HG03159 (cell line): ENCODE data around the gene UBE4A.

Experiments used
- ATAC-seq: cut with Tn5 transposase; IDR thresholded peaks from one replicate; pipeline ENCODE4 v1.9.1; 2021; ENCODE audit warnings: mild to moderate bottlenecking, moderate library complexity; ENCODE audit not compliant: unreplicated experiment

Gene UBE4A

GRCh38 chr11:118341261-118341660 lies 18.1 kb upstream of the UBE4A start:
- ATAC-seq = no peak

DNA sequence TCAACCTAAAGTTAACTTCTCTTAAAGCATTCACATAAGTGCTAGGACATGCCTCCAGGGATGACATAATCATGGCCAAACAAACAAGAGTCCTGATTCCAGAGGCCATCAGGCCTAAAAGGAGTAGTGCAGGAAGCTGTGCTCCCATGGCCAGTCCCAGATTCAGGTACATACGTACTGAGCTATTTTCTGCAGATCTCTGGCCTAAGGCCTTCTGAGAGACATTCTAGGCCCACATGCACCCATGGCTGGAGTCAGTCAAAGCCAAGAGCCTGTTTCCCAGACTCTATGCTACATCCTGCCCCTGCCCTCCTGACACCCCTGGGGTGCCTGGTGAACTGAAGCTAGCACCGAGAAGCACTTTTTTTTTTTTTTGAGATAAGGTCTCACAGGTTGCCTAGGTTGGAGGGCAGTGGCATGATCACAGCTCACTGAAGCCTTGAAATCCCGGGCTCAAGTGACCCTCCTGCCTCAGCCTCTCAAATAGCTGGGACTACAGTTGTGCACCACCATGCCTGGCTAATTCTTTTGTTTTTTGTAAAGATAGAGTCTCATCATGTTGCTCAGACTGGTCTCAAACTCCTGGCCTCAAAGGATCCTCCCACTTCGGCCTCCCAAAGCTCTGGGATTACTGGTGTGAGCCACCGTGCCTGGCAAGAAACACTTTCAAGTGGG lies 17.4 kb upstream of the UBE4A start:
- ATAC-seq = no peak

DNA sequence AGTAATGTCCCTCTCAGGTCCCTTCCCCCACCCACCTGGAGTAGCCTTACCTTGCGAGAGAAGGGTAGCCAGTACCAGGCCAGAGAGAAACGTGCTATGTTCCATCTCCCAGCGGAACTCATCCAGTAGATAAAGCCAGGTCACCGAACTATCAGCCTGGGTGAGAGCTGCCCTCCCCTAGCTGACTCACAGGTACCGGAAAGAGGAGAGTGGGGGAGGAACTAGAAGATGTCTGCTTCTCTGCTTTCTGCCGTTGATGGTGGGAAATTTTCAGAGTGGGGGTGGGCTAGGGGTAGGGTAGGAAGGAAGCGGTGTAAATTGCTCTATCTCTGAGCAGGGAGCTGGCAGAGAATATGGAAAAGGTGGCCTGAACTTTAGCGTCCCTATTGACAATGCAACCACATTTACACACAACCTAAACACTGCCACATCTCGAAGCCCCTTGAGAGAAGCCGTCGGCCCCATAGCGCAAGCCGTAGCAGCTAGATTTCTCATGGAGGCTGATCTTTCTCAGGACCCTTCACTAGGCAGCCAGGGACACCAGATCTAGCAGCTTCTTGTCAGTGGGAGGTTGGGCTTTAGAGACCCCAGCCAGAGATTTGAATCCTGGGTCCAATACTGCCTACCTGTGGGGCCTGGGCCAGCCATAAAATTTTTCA lies 16.8 kb upstream of the UBE4A start, which contains the start of gene CD3D:
Gene CD3D, minus strand, starts transcription at position 203 of the 659 bp plus-strand sequence. Its CDS starts 98 bp downstream, at position 105.
- ATAC-seq = no peak

DNA sequence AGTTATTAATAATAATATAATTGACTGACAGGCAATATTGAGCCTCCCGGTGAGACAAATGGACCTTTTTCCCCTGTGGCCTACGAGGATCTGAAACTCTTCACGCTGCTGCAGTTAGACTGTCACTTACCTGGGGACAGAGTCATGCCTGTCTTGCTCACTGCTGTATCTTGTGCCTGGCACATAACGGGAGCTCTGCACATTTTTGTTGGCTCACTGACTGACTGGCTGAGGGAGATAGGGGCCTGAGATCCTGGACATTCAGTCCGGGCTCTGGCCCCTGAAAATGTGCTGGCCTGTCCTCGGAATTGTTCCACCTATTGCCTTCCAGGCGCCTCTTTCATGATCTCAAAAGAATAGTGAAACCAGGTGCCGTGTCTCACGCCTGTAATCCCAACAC lies 16.2 kb upstream of the UBE4A start:
- ATAC-seq = no peak

DNA sequence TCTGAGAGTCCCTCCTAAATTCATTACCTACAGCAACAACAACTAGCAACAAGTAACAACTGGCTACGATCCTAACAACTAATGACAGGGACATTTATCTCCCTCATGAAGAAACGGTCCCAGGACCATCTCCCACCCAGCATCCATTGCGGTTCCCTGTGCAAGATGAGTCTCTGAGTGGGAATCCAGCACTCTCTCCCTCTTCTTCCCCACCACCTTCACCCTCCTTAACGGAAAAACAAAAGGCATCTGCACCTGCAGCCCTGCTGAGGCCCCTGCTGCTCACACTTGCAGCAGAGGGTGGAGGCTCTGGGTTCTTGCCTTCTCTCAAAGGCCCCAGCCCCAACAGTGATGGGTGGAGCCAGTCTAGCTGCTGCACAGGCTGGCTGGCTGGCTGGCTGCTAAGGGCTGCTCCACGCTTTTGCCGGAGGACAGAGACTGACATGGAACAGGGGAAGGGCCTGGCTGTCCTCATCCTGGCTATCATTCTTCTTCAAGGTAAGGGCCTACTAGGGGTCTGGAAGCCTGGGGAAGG lies 15.4 kb upstream of the UBE4A start, which contains the start of gene CD3G:
Gene CD3G, plus strand, starts transcription at position 364 of the 535 bp plus-strand sequence. Its CDS starts 80 bp downstream, at position 444.
- ATAC-seq = no peak

DNA sequence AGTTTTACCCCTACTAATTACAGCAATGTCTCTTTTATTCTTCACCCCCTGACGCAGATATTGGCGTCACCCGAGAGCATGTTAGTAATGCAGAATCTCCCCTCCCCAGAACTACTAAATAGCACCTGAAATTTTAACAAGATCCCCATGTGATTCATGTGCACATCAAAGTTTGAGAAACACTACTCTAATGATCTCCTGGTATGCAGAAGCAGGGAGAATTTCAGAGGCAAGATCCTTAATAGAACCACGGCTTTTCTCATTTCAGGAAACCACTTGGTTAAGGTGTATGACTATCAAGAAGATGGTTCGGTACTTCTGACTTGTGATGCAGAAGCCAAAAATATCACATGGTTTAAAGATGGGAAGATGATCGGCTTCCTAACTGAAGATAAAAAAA lies 9.9 kb upstream of the UBE4A start:
- no peak for ATAC-seq

DNA sequence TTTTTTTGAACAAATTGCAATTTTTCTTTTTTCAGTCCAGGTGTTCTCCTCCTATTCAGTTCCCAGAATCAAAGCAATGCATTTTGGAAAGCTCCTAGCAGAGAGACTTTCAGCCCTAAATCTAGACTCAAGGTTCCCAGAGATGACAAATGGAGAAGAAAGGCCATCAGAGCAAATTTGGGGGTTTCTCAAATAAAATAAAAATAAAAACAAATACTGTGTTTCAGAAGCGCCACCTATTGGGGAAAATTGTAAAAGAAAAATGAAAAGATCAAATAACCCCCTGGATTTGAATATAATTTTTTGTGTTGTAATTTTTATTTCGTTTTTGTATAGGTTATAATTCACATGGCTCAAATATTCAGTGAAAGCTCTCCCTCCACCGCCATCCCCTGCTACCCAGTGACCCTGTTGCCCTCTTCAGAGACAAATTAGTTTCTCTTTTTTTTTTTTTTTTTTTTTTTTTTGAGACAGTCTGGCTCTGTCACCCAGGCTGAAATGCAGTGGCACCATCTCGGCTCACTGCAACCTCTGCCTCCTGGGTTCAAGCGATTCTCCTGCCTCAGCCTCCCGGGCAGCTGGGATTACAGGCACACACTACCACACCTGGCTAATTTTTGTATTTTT lies 6.2 kb upstream of the UBE4A start:
- ATAC-seq = no peak

DNA sequence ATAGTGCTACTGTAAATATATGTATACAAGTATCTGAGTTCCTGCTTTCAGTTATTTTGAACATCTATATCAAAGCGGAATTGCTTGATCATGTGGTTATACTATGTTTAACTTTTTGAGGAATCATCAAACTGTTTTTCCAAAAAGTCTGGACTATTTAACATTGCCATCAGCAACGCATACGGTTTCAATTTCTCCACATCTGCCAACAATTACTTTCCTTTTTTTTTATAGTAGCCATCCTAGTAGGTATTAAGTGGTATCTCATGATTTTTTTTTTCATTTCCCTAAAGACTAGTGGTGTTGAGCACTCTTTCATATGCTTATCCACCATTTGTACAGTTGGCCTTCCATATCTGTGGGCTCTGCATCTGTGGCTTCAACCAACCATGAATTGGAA lies 1.3 kb upstream of the UBE4A start:
- no peak for ATAC-seq

DNA sequence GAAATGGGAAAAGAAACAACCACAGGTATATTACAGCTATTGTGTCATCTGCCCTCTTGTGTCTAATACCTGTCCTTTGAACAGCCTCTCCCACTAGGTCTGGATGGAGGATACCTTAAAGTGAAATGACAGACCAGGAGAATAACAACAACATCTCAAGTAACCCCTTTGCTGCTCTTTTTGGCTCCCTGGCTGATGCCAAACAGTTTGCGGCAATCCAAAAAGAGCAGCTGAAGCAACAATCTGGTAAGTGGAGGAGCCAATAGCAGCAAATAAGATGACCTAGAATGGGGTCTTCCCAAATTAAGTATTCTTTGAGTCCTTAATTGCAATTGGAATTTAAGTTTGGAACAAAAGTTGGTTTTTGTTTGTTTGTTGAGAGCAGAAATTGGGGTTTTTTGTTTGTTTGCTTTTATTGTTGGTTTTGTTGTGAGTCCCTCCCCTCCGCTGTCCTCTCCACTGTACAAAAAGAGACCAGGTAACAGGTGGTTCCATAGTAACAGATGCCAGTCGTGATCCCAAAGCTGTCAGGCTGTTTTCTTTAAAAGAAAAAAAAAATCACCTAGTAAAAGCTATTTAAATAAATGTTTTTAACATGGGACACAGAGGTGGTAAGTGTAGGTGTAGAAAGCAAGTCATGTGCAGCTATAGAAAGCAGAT lies 5.7 kb downstream of the UBE4A start:
- no peak for ATAC-seq

DNA sequence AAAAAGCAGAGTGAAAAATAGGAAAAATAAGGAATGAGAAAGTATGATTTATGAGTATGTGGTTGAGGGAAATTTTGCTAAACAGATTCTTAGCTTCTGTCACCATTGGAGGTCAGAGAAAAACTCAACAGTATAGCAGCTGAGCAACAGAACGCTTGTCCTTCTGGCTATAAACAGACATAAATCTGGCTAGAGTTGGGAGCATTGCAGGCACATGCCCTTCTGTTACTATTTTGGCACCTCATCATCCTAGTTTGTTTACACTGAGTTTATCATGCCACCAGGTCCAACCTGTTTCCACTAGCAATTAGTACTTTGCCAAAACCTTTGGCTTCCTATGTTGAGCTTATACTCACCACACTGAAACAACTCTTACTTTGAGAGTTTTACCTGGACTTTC lies 6.9 kb downstream of the UBE4A start:
- no peak for ATAC-seq

- no peak for ATAC-seq
Observed at GRCh38 chr11:118370774-118371173, 11.4 kb downstream of the UBE4A start.

- ATAC-seq = no peak
Observed at GRCh38 chr11:118373263-118373662, 13.9 kb downstream of the UBE4A start.

- ATAC-seq = no peak
Observed at GRCh38 chr11:118373871-118374270, 14.5 kb downstream of the UBE4A start.

GRCh38 chr11:118374729-118375128 lies 15.3 kb downstream of the UBE4A start:
- no peak for ATAC-seq

DNA sequence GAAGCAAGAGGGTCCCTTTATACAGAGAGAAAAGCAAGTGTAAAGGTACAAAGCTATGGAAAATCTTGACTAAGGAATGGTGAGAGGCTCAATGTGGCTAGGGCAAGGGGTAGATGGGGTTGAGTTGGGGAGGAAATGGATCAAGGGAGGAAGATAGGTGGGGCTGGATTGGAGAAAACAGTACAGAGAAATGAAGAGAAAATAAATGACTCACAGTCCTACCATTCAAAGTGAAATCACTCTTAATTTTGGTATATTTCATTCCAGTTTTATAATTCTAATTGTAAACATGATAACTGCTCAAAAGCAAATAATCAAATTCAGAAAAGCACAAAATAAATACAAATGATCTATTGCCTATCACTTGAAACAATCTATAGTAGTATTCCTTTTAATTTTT lies 16.6 kb downstream of the UBE4A start:
- no peak for ATAC-seq

- no peak for ATAC-seq
Observed at GRCh38 chr11:118379497-118379896, 20.1 kb downstream of the UBE4A start.

- no peak for ATAC-seq
Observed at GRCh38 chr11:118380571-118380970, 21.2 kb downstream of the UBE4A start.

GRCh38 chr11:118382954-118383353 lies 23.6 kb downstream of the UBE4A start:
- no peak for ATAC-seq

DNA sequence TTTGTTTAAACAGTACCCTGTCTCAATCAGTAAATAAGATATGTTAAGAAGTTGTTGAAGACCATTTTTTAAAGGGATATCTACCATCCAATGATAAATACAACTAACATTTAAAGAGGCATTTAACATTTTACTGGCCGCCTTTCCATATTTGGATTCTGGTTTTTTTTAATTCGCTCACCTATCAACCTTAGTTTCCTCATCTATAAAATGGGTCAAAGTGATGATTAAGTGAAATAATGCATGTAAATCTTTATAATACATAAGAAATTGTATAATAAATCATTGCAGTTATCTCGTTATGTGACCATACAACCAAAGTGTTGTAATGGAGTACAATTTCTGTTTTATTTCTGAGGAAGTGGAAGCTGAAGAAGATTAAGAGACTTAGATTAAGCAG lies 24.3 kb downstream of the UBE4A start:
- no peak for ATAC-seq

DNA sequence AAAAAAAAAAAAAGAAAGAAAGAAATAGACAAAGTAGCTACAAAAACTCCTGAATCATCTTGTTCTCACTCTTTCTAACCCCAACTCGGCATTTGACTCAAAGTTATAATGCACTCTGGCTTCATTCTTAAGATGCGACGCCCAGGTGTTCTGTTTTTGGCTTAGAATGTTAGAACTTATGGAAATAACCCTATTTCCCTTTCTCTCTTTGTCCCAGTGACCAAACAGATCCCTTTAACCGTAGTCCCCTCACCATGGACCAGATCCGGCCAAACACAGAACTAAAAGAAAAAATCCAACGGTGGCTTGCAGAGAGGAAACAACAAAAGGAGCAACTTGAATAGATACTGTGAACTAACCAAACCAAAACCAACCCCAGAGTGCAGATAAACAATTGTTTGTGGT lies 36.7 kb downstream of the UBE4A start:
- ATAC-seq = no peak

GRCh38 chr11:118397448-118397847 lies 38.0 kb downstream of the UBE4A start:
- no peak for ATAC-seq
